Neutrophil (primary cell): Measurements from ENCODE around the gene VAC14.
"Not testable (repeated sequence)": the region's sequence is repeated elsewhere in the genome, so short reads cannot be mapped to it uniquely, and the experiment has no call there.

ENCODE experiments used
- H3K27ac ChIP-seq: fragments of 200-600 bp; sonication (generic); 2 replicates; pipeline ENCODE4 v1.5.1; 2016; ENCODE audit warnings: mild to moderate bottlenecking, moderate library complexity
- H3K27me3 ChIP-seq: fragments of 200-600 bp; sonication (generic); 2 replicates; pipeline ENCODE4 v1.6.0; 2016; ENCODE audit warnings: mild to moderate bottlenecking
- H3K36me3 ChIP-seq: fragments of 200-600 bp; sonication (generic); 2 replicates; pipeline ENCODE4 v1.5.1; 2017
- H3K4me1 ChIP-seq, 2 experiments: fragments of 200-600 bp in 1 of 2; sonication (generic) in 1 of 2; 1 replicate in 1 of 2; 2 replicates in 1 of 2; pipeline versions ENCODE4 v1.5.1 to v1.6.1; 2013 to 2016; ENCODE audit warnings: low read depth in 1 of 2, low read length in 1 of 2, mild to moderate bottlenecking in 1 of 2, moderate library complexity in 1 of 2; ENCODE audit not compliant: control insufficient read depth in 1 of 2, insufficient read depth in 1 of 2
- H3K4me3 ChIP-seq, 2 experiments: fragments of 200-600 bp in 1 of 2; sonication (generic) in 1 of 2; 1 replicate in 1 of 2; 2 replicates in 1 of 2; pipeline ENCODE4 v1.5.1; 2013 to 2016; ENCODE audit warnings: low read depth in 1 of 2, low read length in 1 of 2, mild to moderate bottlenecking in 1 of 2, moderate library complexity in 1 of 2
- H3K9me3 ChIP-seq: fragments of 200-600 bp; sonication (generic); 2 replicates; pipeline ENCODE4 v1.5.1; 2016
- CTCF ChIP-seq: fragments of 200-600 bp; sonication (generic); IDR thresholded peaks from 2 replicates; pipeline ENCODE4 v1.5.1; 2016; ENCODE audit warnings: antibody characterized with exemption

Gene VAC14

GRCh38 chr16:70646260-70647241 lies 154.4 kb downstream of the VAC14 start, which contains the start of gene IL34:
TSS of gene IL34 (plus strand) at chr16:70646559. CDS start at chr16:70646948, 389 bp downstream.
- H3K27ac ChIP-seq, result no peak within 1 kb of the TSS
- TF ChIP-seq CTCF, result no peak
- no peak within 1 kb of the TSS for H3K4me3 ChIP-seq

GRCh38 chr16:70644763-70645597 lies 156.0 kb downstream of the VAC14 start:
- Histone ChIP-seq H3K27ac (no peak overlapping the region), H3K9me3 (no peaks in the 10 kb centered on the region), H3K4me1 (no peaks in the 10 kb centered on the region), H3K27me3 (no peaks in the 10 kb centered on the region), H3K36me3 (no peaks in the 10 kb centered on the region), H3K4me3 (no peak overlapping the region)
- TF ChIP-seq CTCF, result no peak

More at GRCh38 chr16:70646260-70647241, 154.4 kb downstream of the VAC14 start, which contains the start of gene IL34:
- Histone ChIP-seq H3K9me3 (no peaks in the 10 kb centered on the region), H3K27me3 (no peaks in the 10 kb centered on the region), H3K36me3 (no peaks in the 10 kb centered on the region), H3K4me1 (no peaks in the 10 kb centered on the region)

- not testable (repeated sequence) for H3K27ac ChIP-seq, H3K4me1 ChIP-seq, H3K27me3 ChIP-seq, H3K9me3 ChIP-seq, H3K4me3 ChIP-seq, H3K36me3 ChIP-seq
Measured at GRCh38 chr16:70643264-70643663, 157.7 kb downstream of the VAC14 start.

- no peaks in the 10 kb centered on the region for H3K36me3 ChIP-seq
- no peak for TF ChIP-seq CTCF
- no peak overlapping the region for H3K4me3 ChIP-seq
- no peaks in the 10 kb centered on the region for H3K9me3 ChIP-seq
- no peaks in the 10 kb centered on the region for H3K4me1 ChIP-seq
- H3K27me3 ChIP-seq, result no peaks in the 10 kb centered on the region
- no peak overlapping the region for H3K27ac ChIP-seq
Measured at GRCh38 chr16:70642633-70643032, 158.3 kb downstream of the VAC14 start.

DNA sequence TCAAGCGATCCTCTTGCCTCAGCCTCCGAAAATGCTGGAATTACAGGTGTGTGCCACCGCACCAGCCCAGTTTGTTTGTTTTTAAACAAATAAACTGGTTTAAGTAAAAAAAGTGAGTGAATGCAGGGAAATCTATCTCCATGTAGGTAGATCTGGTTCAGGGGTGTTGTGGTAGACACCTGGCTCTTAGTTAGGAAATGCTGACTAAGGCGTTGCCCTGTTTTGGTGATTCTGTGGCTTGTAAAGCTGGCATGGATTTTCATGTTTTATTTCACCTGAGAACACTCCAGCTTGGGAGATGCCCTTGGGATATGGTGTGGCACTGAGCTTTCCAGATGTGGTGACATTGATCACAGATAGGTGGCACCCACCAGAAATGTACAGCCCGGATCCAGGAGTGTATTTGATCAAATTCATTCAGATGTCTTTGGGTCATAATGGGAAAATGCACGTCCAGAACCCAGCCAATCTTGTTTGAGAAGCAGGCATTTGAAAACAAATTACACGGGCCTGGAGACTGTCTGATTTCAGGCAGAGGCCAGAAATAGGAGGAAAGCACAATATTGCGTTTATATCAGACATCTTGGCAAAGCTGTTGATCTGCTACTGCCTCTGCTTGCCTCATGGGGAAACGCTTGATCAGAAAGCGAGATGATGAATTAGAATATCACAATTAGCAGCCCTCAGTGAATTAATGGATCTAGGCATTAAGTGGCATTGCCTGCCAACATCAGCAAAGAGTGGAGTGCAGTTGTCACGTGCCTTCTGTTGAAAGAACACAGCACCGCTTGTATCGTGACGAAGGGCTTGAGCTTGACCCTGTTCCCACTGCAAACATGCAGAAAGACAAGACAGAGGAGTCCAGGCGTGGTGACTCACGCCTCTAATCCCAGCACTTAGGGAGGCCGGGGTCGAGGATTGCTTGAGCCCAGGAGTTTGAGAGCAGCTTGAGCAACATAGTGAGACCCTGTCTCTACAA lies 161.9 kb downstream of the VAC14 start:
- TF ChIP-seq CTCF, result no peak
- Histone ChIP-seq H3K9me3 (no peaks in the 10 kb centered on the region), H3K27ac (no peak overlapping the region), H3K27me3 (no peaks in the 10 kb centered on the region), H3K4me1 (no peaks in the 10 kb centered on the region), H3K4me3 (no peak overlapping the region), H3K36me3 (no peaks in the 10 kb centered on the region)
